ENCODE measurements around the gene THAP10. TPM values are rescaled to one million over a fixed set of nuclear protein-coding genes. Genes with fewer than 3 reads are reported as not detected.
"Not testable (repeated sequence)": the region's sequence is repeated elsewhere in the genome, so short reads cannot be mapped to it uniquely, and the experiment has no call there.

THAP10 gene
- total RNA-seq, 3 donors from 2014 or later (not counting 1 experiment from before 2014, with no cell fraction given), result not detected

DNA sequence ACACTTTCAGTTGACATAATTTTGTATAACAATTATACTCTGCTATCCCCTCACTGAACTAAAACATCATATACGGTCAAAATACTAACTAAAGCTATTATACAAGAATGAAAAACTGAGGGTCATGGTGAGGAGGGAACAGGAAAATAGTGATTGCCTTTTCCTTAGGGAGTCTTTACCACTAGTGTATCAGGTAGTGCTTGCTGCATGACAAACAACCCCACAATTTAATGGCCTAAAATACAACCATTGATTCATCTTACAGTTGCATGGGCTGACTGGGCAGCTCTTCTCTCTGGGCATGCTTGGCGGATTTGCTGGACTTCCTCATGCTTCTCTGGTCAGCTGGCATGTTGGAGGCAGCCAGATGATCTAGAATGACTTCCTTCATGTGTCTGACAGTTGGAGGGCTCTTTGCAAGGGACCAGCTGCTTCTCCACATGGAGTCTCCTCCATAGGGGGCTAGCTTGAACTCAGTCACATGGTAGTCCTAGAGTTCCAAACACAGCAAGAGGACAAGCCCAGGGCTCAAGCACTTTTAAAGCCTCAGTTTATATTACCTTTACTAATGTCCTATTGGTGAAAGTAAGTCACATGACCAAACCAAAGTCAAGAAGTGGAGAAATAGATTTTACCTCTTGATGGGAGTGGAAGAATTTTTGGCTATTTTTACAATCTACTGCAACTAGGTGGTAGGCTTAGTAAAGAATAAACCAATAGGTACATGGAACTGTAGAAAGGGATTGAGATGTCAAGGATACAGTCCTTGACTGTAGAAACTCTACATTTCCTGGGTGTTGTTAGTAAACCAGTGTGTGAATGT lies 18.8 kb downstream of the THAP10 start:
- Histone ChIP-seq H3K27me3 (ENCODE audit: control insufficient read depth, insufficient read depth, low read length) (no peaks in the 10 kb centered on the region), H3K9me3 (ENCODE audit: control insufficient read depth, insufficient read depth, low read length) (no peaks in the 10 kb centered on the region), H3K4me1 (ENCODE audit: control insufficient read depth, insufficient read depth, low read length) (no peaks in the 10 kb centered on the region), H3K36me3 (ENCODE audit: control insufficient read depth, insufficient read depth, low read length) (no peaks in the 10 kb centered on the region), H3K27ac (ENCODE audit: low read length) (no peak overlapping the region), H3K4me3 (ENCODE audit: low read length) (no peak overlapping the region)
- WGBS (ENCODE audit: insufficient coverage), result 78% methylated on average over 1 of the region's 2 CpGs
- no peak overlapping the region for H3K27ac Mint-ChIP-seq
- intact Hi-C loops (cut with micrococcal nuclease), result no loop called here
- H3K9me3 Mint-ChIP-seq, result no peaks in the 10 kb centered on the region
- H3K4me3 Mint-ChIP-seq, result no peak overlapping the region
- H3K36me3 Mint-ChIP-seq, result no peaks in the 10 kb centered on the region
- ATAC-seq (no peak), DNase-seq (no peak)
- TF ChIP-seq, protein P1, sequence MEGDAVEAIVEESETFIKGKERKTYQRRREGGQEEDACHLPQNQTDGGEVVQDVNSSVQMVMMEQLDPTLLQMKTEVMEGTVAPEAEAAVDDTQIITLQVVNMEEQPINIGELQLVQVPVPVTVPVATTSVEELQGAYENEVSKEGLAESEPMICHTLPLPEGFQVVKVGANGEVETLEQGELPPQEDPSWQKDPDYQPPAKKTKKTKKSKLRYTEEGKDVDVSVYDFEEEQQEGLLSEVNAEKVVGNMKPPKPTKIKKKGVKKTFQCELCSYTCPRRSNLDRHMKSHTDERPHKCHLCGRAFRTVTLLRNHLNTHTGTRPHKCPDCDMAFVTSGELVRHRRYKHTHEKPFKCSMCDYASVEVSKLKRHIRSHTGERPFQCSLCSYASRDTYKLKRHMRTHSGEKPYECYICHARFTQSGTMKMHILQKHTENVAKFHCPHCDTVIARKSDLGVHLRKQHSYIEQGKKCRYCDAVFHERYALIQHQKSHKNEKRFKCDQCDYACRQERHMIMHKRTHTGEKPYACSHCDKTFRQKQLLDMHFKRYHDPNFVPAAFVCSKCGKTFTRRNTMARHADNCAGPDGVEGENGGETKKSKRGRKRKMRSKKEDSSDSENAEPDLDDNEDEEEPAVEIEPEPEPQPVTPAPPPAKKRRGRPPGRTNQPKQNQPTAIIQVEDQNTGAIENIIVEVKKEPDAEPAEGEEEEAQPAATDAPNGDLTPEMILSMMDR (IDR thresholded peaks at IDR 0.05), result no peak
- no peaks in the 10 kb centered on the region for H3K4me1 Mint-ChIP-seq
- peaks cover 29 to 43% of the 10 kb centered on the region in 2 donors for H3K27me3 Mint-ChIP-seq (ENCODE audit: low read depth in 2 of 2)

DNA sequence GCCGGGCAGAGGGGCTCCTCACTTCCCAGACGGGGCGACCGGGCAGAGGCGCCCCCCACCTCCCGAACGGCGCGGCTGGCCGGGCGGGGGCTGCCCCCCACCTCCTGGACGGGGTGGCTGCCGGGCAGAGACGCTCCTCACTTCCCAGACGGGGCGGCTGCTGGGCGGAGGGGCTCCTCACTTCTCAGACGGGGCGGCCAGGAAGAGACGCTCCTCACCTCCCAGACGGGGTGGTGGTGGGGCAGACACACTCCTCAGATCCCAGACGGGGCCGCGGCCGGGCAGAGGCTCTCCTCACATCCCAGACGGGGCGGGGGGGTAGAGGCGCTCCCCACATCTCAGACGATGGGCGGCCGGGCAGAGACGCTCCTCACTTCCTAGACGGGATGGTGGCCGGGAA lies 20.7 kb downstream of the THAP10 start:
- H3K4me1 Mint-ChIP-seq; H3K4me3 ChIP-seq (ENCODE audit: low read length); H3K4me1 ChIP-seq (ENCODE audit: control insufficient read depth, insufficient read depth, low read length); ATAC-seq; H3K27ac ChIP-seq (ENCODE audit: low read length); H3K27ac Mint-ChIP-seq; H3K9me3 Mint-ChIP-seq; intact Hi-C loops (cut with micrococcal nuclease); H3K36me3 Mint-ChIP-seq; H3K36me3 ChIP-seq (ENCODE audit: control insufficient read depth, insufficient read depth, low read length); H3K27me3 ChIP-seq (ENCODE audit: control insufficient read depth, insufficient read depth, low read length); H3K9me3 ChIP-seq (ENCODE audit: control insufficient read depth, insufficient read depth, low read length); H3K4me3 Mint-ChIP-seq; DNase-seq: not testable (repeated sequence)
- H3K27me3 Mint-ChIP-seq (ENCODE audit: low read depth in 2 of 2), result peaks cover 26 to 34% of the 10 kb centered on the region in 2 donors
- WGBS (ENCODE audit: insufficient coverage), result 95% methylated on average over 33 of the region's 34 CpGs

DNA sequence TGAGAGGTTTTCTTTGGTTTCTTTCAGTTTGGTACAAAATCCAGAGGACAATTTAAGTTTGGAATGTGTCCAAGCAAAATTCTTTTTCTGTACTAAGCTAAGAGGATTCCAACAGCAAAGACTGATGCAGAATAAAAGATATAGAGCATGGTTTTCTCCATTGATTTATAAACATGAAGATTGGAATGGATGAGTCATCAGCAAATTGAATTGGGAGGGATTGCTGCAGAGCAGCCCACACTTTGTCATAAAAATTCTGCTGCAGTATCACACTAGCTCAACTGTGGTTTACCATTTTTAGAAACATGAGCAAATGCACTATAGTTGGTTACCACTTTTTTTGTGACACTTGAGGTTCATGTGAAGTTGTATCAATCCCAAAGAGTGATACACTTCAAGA lies 22.2 kb downstream of the THAP10 start:
- ATAC-seq, result no peak
- no peak overlapping the region for H3K27ac Mint-ChIP-seq
- TF ChIP-seq, protein P1 (IDR thresholded peaks at IDR 0.05), result no peak
- intact Hi-C loops (cut with micrococcal nuclease), result no loop called here
- Histone ChIP-seq H3K27me3 (ENCODE audit: control insufficient read depth, insufficient read depth, low read length) (no peaks in the 10 kb centered on the region), H3K27ac (ENCODE audit: low read length) (no peak overlapping the region), H3K9me3 (ENCODE audit: control insufficient read depth, insufficient read depth, low read length) (no peaks in the 10 kb centered on the region), H3K36me3 (ENCODE audit: control insufficient read depth, insufficient read depth, low read length) (no peaks in the 10 kb centered on the region), H3K4me3 (ENCODE audit: low read length) (no peak overlapping the region), H3K4me1 (ENCODE audit: control insufficient read depth, insufficient read depth, low read length) (no peaks in the 10 kb centered on the region)
- peaks cover 19 to 22% of the 10 kb centered on the region in 2 donors for H3K27me3 Mint-ChIP-seq (ENCODE audit: low read depth in 2 of 2)
- no peak for DNase-seq
- H3K4me1 Mint-ChIP-seq, result no peaks in the 10 kb centered on the region
- H3K9me3 Mint-ChIP-seq, result no peaks in the 10 kb centered on the region
- no peaks in the 10 kb centered on the region for H3K36me3 Mint-ChIP-seq
- H3K4me3 Mint-ChIP-seq, result no peak overlapping the region

DNA sequence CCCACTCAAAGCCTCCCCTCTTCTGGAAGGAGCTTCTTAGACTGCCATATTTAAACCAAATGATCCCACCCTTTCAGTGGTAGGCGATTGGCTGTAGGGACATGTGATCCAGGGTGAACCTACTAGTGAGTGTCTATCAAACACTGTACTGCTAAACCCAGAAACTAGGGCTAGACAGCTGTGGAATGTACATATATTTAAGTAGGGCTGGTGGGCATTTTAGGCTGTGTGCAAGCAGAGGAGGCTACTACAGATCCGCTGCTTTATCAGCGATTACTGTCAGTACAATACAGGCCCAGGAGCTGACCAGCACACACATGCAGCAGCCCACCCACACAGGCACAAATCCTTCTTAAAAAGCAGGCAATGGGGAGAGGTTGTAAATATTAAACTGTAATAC lies 22.9 kb downstream of the THAP10 start:
- Histone ChIP-seq H3K27me3 (ENCODE audit: control insufficient read depth, insufficient read depth, low read length) (no peaks in the 10 kb centered on the region), H3K4me3 (ENCODE audit: low read length) (no peak overlapping the region), H3K36me3 (ENCODE audit: control insufficient read depth, insufficient read depth, low read length) (no peaks in the 10 kb centered on the region), H3K27ac (ENCODE audit: low read length) (no peak overlapping the region), H3K4me1 (ENCODE audit: control insufficient read depth, insufficient read depth, low read length) (no peaks in the 10 kb centered on the region), H3K9me3 (ENCODE audit: control insufficient read depth, insufficient read depth, low read length) (no peaks in the 10 kb centered on the region)
- no peaks in the 10 kb centered on the region for H3K36me3 Mint-ChIP-seq
- no peak overlapping the region for H3K27ac Mint-ChIP-seq
- WGBS (ENCODE audit: insufficient coverage), result 87% methylated on average over 3 of the region's 3 CpGs
- H3K4me3 Mint-ChIP-seq, result no peak overlapping the region
- TF ChIP-seq, protein P1 (IDR thresholded peaks at IDR 0.05), result no peak
- H3K4me1 Mint-ChIP-seq, result no peaks in the 10 kb centered on the region
- ATAC-seq (no peak), DNase-seq (no peak)
- H3K27me3 Mint-ChIP-seq (ENCODE audit: low read depth in 2 of 2), result peaks cover 12 to 17% of the 10 kb centered on the region in 2 donors
- no peaks in the 10 kb centered on the region for H3K9me3 Mint-ChIP-seq
- intact Hi-C loops (cut with micrococcal nuclease), result no loop called here
